SK-N-SH (cell line): Measurements from ENCODE around the gene C1QTNF4. TPM values are rescaled to one million over a fixed set of nuclear protein-coding genes. Genes with fewer than 3 reads are reported as not detected.

Experiments used
- CTCF ChIA-PET: fragments of 300-600, 350-600 bp; formaldehyde crosslinking; extraction: SDS; loops from one replicate; lab custom pipeline; 2021; lab: Yijun Ruan, JAX
- POLR2A ChIA-PET: fragments of 350-600 bp; sonication (Branson Sonifier 250); formaldehyde crosslinking; extraction: SDS; loops from one replicate; lab custom pipeline; 2020; ENCODE audit warnings: antibody characterized with exemption, inconsistent platforms; lab: Yijun Ruan, JAX
- DNase-seq: peaks from one replicate; pipeline ENCODE4 v3.0.0; 2012
- H2AFZ ChIP-seq: fragments of 200-600 bp; sonication (generic); 2 replicates; pipeline ENCODE4 v1.8.1; 2016; ENCODE audit warnings: antibody characterized with exemption, mild to moderate bottlenecking, low read depth
- H3F3A ChIP-seq: fragments of 200-600 bp; sonication (generic); replicated peaks from 2 replicates; pipeline ENCODE3; 2016; ENCODE audit warnings: antibody characterized with exemption, mild to moderate bottlenecking; ENCODE audit not compliant: insufficient read depth
- H3K27ac ChIP-seq, 2 experiments: fragments of 200-500 bp in 1 of 2; fragments of 200-600 bp in 1 of 2; sonication (Bioruptor generic) in 1 of 2; sonication (generic), shearing (Covaris generic) in 1 of 2; 2 replicates each; pipeline versions ENCODE4 v1.5.1 to v1.6.1; 2014 to 2016; ENCODE audit warnings: low read depth in 2 of 2, inconsistent platforms in 1 of 2, low read length in 1 of 2, mild to moderate bottlenecking in 1 of 2, mixed read lengths in 1 of 2
- H3K27me3 ChIP-seq: fragments of 200-600 bp; sonication (generic), shearing (Covaris generic); 2 replicates; pipeline ENCODE4 v1.6.1; 2016; ENCODE audit warnings: mixed run types; ENCODE audit not compliant: insufficient read depth
- H3K36me3 ChIP-seq, 2 experiments: fragments of 200-500 bp in 1 of 2; fragments of 200-600 bp in 1 of 2; sonication (Bioruptor generic) in 1 of 2; sonication (generic) in 1 of 2; replicated peaks in 1 of 2; 2 replicates each; pipeline versions ENCODE3 to v1.5.1; 2014 to 2016; ENCODE audit warnings: low read length in 1 of 2, mild to moderate bottlenecking in 1 of 2; ENCODE audit not compliant: insufficient read depth in 2 of 2, control insufficient read depth in 1 of 2
- H3K4me1 ChIP-seq, 2 experiments: fragments of 200-500 bp in 1 of 2; fragments of 200-600 bp in 1 of 2; sonication (Bioruptor generic) in 1 of 2; sonication (generic), shearing (Covaris generic) in 1 of 2; 2 replicates each; pipeline versions ENCODE4 v1.5.1 to v1.6.1; 2014 to 2016; ENCODE audit warnings: low read depth in 1 of 2, low read length in 1 of 2, mixed run types in 1 of 2; ENCODE audit not compliant: insufficient read depth in 2 of 2, control insufficient read depth in 1 of 2
- H3K4me2 ChIP-seq: fragments of 200-600 bp; sonication (generic), shearing (Covaris generic); 2 replicates; pipeline ENCODE4 v1.6.1; 2017; ENCODE audit warnings: mixed run types
- H3K4me3 ChIP-seq, 2 experiments: fragments of 200-500 bp in 1 of 2; fragments of 200-600 bp in 1 of 2; sonication (Bioruptor generic) in 1 of 2; sonication (generic), shearing (Covaris generic) in 1 of 2; 2 replicates each; pipeline versions ENCODE4 v1.5.1 to v1.8.1; 2014 to 2016; ENCODE audit warnings: low read depth in 2 of 2, inconsistent platforms in 1 of 2, low read length in 1 of 2, mild to moderate bottlenecking in 1 of 2, mixed read lengths in 1 of 2, moderate library complexity in 1 of 2
- H3K79me2 ChIP-seq: fragments of 200-600 bp; sonication (generic); 2 replicates; pipeline ENCODE4 v1.8.1; 2017; ENCODE audit warnings: mild to moderate bottlenecking; ENCODE audit not compliant: insufficient read depth
- H3K9ac ChIP-seq: fragments of 200-600 bp; sonication (generic); 2 replicates; pipeline ENCODE4 v1.6.1; 2017; ENCODE audit warnings: mixed run types
- H3K9me2 ChIP-seq: fragments of 200-600 bp; sonication (generic); 2 replicates; pipeline ENCODE4 v1.6.1; 2017; ENCODE audit warnings: mixed run types
- H3K9me3 ChIP-seq: fragments of 200-600 bp; sonication (generic); 2 replicates; pipeline ENCODE4 v1.6.1; 2017; ENCODE audit warnings: mixed run types, mild to moderate bottlenecking, moderate library complexity
- H4K20me1 ChIP-seq: fragments of 200-600 bp; sonication (generic); 2 replicates; pipeline ENCODE4 v1.6.1; 2017; ENCODE audit warnings: mild to moderate bottlenecking, mixed run types; ENCODE audit not compliant: insufficient read depth
- ELF1 ChIP-seq: IDR thresholded peaks from 2 replicates; pipeline ENCODE4 v1.4.0; 2012
- EP300 ChIP-seq, 2 experiments: IDR thresholded peaks; 2 replicates each; pipeline versions ENCODE4 v1.4.0 to v1.6.1; 2012; ENCODE audit warnings: borderline replicate concordance in 1 of 2, low read depth in 1 of 2, low read length in 1 of 2
- EZH2phosphoT487 ChIP-seq: fragments of 200-600 bp; sonication (generic); IDR thresholded peaks from 2 replicates; pipeline ENCODE4 v1.6.1; 2017; ENCODE audit warnings: low read depth, mixed run types, mild to moderate bottlenecking, antibody characterized with exemption, moderate library complexity, borderline replicate concordance
- FOSL2 ChIP-seq: IDR thresholded peaks from 2 replicates; pipeline ENCODE4 v1.4.0; 2012; ENCODE audit warnings: low read depth, mild to moderate bottlenecking, moderate library complexity, borderline replicate concordance
- FOXJ3 ChIP-seq: sonication (generic); formaldehyde crosslinking; IDR thresholded peaks from 2 replicates; pipeline ENCODE4 v1.5.1; 2020; ENCODE audit warnings: mild to moderate bottlenecking, missing genetic modification reagents
- FOXM1 ChIP-seq: IDR thresholded peaks from 2 replicates; pipeline ENCODE4 v1.4.0; 2012; ENCODE audit warnings: low read depth, mild to moderate bottlenecking
- GABPA ChIP-seq: IDR thresholded peaks from 2 replicates; pipeline ENCODE4 v1.4.0; 2012; ENCODE audit warnings: low read depth, mild to moderate bottlenecking
- MEF2A ChIP-seq: IDR thresholded peaks from 2 replicates; pipeline ENCODE4 v1.4.0; 2012; ENCODE audit warnings: low read depth, borderline replicate concordance
- MXI1 ChIP-seq: IDR thresholded peaks from 2 replicates; pipeline ENCODE4 v1.6.1; 2012; ENCODE audit warnings: mild to moderate bottlenecking, low read depth, low read length, improper control_type of control experiment
- NRF1 ChIP-seq: IDR thresholded peaks from 2 replicates; pipeline ENCODE4 v1.6.1; 2012; ENCODE audit warnings: low read depth, mild to moderate bottlenecking, low read length
- POLR2AphosphoS5 ChIP-seq: IDR thresholded peaks from 2 replicates; pipeline ENCODE4 v1.6.1; 2012; ENCODE audit warnings: low read depth, low read length
- RAD21 ChIP-seq: IDR thresholded peaks from 2 replicates; pipeline ENCODE4 v1.6.1; 2012; ENCODE audit warnings: mild to moderate bottlenecking, low read length
- RFX5 ChIP-seq: IDR thresholded peaks from 2 replicates; pipeline ENCODE4 v1.6.1; 2012; ENCODE audit warnings: mild to moderate bottlenecking, improper control_type of control experiment, low read length
- RXRA ChIP-seq: IDR thresholded peaks from 2 replicates; pipeline ENCODE4 v1.4.0; 2012; ENCODE audit warnings: low read depth, mild to moderate bottlenecking, borderline replicate concordance
- SIN3A ChIP-seq: IDR thresholded peaks from 2 replicates; pipeline ENCODE4 v1.6.1; 2012; ENCODE audit warnings: low read depth, mild to moderate bottlenecking, low read length, moderate library complexity, borderline replicate concordance
- SMC3 ChIP-seq: IDR thresholded peaks from 2 replicates; pipeline ENCODE4 v1.6.1; 2012; ENCODE audit warnings: low read depth, low read length, improper control_type of control experiment
- TCF12 ChIP-seq: IDR thresholded peaks from 2 replicates; pipeline ENCODE4 v1.4.0; 2012
- YY1 ChIP-seq: IDR thresholded peaks from 2 replicates; pipeline ENCODE4 v1.4.0; 2012; ENCODE audit warnings: low read depth, mild to moderate bottlenecking
- WGBS: methylation state at CpG from one replicate; pipeline ENCODE4 v1.1.6; 2017; ENCODE audit warnings: low lambda C conversion rate; 5-methylcytosine and 5-hydroxymethylcytosine counted together
- polyA plus RNA-seq, 3 experiments: library from polyadenylated mRNA; depleted of rRNA; stranded (reverse); fragments of >200 nt; gene quantifications; 2 replicates each; pipeline ENCODE4 v1.2.3, GENCODE V29; 2012
- TF ChIP-seq, protein P1 (sequence below): IDR thresholded peaks from 2 replicates; pipeline ENCODE4 v1.6.1; 2012; ENCODE audit warnings: mild to moderate bottlenecking, low read depth, low read length, moderate library complexity
- TF ChIP-seq, protein P2 (sequence below): fragments of 200-600 bp; sonication (generic); IDR thresholded peaks from 2 replicates; pipeline ENCODE4 v1.6.1; 2017; ENCODE audit warnings: antibody characterized with exemption, mild to moderate bottlenecking, moderate library complexity

Gene C1QTNF4
- polyA plus RNA-seq, 1 of the 3 experiments (the other 2 are of a cell fraction): 0.08 TPM

GRCh38 chr11:47603295-47603694 is 9.1 kb upstream of the C1QTNF4 start:
- Histone ChIP-seq H3K9ac (no peak overlapping the region), H3K4me1 (peaks cover 9 to 19% of the 10 kb centered on the region in 2 experiments; a peak in 1 of 4 replicates), H3K4me2 (no peak overlapping the region), H3K27me3 (no peaks in the 10 kb centered on the region), H3K79me2 (no peaks in the 10 kb centered on the region), H3K27ac (no peak overlapping the region), H3K36me3 (no peaks in the 10 kb centered on the region), H3K9me2 (no peaks in the 10 kb centered on the region), H3K9me3 (no peaks in the 10 kb centered on the region), H3K4me3 (no peak overlapping the region), H3F3A (no peaks in the 10 kb centered on the region), H4K20me1 (no peaks in the 10 kb centered on the region), H2AFZ (no peak overlapping the region)
- WGBS: 89% methylated on average over 4 of the region's 4 CpGs
- CTCF ChIA-PET: no interaction called here
- no peak for DNase-seq
- TF ChIP-seq FOXM1: no peak
- TF ChIP-seq POLR2AphosphoS5: no peak
- no peak for TF ChIP-seq MXI1
- no peak for TF ChIP-seq SIN3A
- TF ChIP-seq ELF1: no peak
- no peak for TF ChIP-seq SMC3
- POLR2A ChIA-PET: no interaction called here

DNA sequence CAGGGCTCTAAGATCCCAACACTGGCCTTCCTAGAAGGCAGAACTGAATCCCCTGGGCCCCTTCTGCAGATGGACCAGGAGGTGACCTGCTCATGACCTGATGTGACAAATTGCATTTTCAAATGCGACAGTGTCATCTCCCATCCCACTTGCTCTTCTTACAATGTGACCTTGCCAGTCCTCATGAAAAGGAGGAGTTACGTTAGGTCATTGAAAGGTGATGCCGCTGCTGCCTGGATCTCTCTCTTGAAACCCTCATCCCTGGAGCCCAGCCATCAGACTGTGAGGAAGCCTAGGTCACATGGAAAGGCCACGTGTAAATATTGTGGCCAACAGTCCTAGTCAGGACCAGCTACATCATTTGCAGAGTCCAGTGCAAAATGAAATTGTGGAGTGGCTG is 5.7 kb upstream of the C1QTNF4 start:
- Histone ChIP-seq H3K9me3 (no peaks in the 10 kb centered on the region), H3K4me2 (no peak overlapping the region), H3K4me1 (peaks cover 0 to 2% of the 10 kb centered on the region in 2 experiments; a peak in 1 of 4 replicates), H3K9me2 (no peaks in the 10 kb centered on the region), H3K4me3 (no peak overlapping the region), H2AFZ (no peak overlapping the region), H3K27me3 (no peaks in the 10 kb centered on the region; the same call in 1 of the 2 replicates), H4K20me1 (no peaks in the 10 kb centered on the region), H3K79me2 (no peaks in the 10 kb centered on the region), H3K9ac (no peak overlapping the region), H3K36me3 (no peaks in the 10 kb centered on the region), H3K27ac (no peak overlapping the region), H3F3A (no peaks in the 10 kb centered on the region)
- CTCF ChIA-PET: no interaction called here
- DNase-seq: no peak
- POLR2A ChIA-PET: no interaction called here
- 88% methylated on average over 3 of the region's 4 CpGs for WGBS
- TF ChIP-seq YY1: no peak
- no peak for TF ChIP-seq POLR2AphosphoS5
- no peak for TF ChIP-seq RFX5
- TF ChIP-seq FOXJ3: no peak
- no peak for TF ChIP-seq MEF2A
- TF ChIP-seq RAD21: no peak
- no peak for TF ChIP-seq TCF12

- H3K4me2 ChIP-seq: no peak overlapping the region
- peaks cover 0 to 11% of the 10 kb centered on the region in 2 experiments; a peak in 1 of 4 replicates for H3K4me1 ChIP-seq
- no peaks in the 10 kb centered on the region for H3K9me3 ChIP-seq
- POLR2A ChIA-PET: no interaction called here
- no peak for DNase-seq
- no peak overlapping the region for H2AFZ ChIP-seq
- H3F3A ChIP-seq: no peaks in the 10 kb centered on the region
- H3K4me3 ChIP-seq: no peak overlapping the region
- H3K9me2 ChIP-seq: no peaks in the 10 kb centered on the region
- CTCF ChIA-PET: interaction anchor here (0.7 to 1.2 kb wide), 3 partner anchors 11 to 43 kb away, joined by 3 to 4 read pairs (median 3); partner anchors contain the start of gene CELF1
- WGBS: 78% methylated on average over 1 of the region's 1 CpG
- H3K9ac ChIP-seq: no peak overlapping the region
- H3K36me3 ChIP-seq: no peaks in the 10 kb centered on the region
- no peaks in the 10 kb centered on the region for H3K79me2 ChIP-seq
- H4K20me1 ChIP-seq: no peaks in the 10 kb centered on the region
- no peak overlapping the region for H3K27ac ChIP-seq
- H3K27me3 ChIP-seq: peaks cover 13% of the 10 kb centered on the region; the same call in 1 of the 2 replicates
- TF ChIP-seq, protein P1, sequence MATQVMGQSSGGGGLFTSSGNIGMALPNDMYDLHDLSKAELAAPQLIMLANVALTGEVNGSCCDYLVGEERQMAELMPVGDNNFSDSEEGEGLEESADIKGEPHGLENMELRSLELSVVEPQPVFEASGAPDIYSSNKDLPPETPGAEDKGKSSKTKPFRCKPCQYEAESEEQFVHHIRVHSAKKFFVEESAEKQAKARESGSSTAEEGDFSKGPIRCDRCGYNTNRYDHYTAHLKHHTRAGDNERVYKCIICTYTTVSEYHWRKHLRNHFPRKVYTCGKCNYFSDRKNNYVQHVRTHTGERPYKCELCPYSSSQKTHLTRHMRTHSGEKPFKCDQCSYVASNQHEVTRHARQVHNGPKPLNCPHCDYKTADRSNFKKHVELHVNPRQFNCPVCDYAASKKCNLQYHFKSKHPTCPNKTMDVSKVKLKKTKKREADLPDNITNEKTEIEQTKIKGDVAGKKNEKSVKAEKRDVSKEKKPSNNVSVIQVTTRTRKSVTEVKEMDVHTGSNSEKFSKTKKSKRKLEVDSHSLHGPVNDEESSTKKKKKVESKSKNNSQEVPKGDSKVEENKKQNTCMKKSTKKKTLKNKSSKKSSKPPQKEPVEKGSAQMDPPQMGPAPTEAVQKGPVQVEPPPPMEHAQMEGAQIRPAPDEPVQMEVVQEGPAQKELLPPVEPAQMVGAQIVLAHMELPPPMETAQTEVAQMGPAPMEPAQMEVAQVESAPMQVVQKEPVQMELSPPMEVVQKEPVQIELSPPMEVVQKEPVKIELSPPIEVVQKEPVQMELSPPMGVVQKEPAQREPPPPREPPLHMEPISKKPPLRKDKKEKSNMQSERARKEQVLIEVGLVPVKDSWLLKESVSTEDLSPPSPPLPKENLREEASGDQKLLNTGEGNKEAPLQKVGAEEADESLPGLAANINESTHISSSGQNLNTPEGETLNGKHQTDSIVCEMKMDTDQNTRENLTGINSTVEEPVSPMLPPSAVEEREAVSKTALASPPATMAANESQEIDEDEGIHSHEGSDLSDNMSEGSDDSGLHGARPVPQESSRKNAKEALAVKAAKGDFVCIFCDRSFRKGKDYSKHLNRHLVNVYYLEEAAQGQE: no peak
- no peak for TF ChIP-seq ELF1
- TF ChIP-seq NRF1: no peak
- no peak for TF ChIP-seq EP300 (IDR thresholded peaks at IDR 0.05; ENCODE audit: borderline replicate concordance in 1 of 2, low read depth in 1 of 2, low read length in 1 of 2)
- TF ChIP-seq, protein P2, sequence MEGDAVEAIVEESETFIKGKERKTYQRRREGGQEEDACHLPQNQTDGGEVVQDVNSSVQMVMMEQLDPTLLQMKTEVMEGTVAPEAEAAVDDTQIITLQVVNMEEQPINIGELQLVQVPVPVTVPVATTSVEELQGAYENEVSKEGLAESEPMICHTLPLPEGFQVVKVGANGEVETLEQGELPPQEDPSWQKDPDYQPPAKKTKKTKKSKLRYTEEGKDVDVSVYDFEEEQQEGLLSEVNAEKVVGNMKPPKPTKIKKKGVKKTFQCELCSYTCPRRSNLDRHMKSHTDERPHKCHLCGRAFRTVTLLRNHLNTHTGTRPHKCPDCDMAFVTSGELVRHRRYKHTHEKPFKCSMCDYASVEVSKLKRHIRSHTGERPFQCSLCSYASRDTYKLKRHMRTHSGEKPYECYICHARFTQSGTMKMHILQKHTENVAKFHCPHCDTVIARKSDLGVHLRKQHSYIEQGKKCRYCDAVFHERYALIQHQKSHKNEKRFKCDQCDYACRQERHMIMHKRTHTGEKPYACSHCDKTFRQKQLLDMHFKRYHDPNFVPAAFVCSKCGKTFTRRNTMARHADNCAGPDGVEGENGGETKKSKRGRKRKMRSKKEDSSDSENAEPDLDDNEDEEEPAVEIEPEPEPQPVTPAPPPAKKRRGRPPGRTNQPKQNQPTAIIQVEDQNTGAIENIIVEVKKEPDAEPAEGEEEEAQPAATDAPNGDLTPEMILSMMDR: no peak
- no peak for TF ChIP-seq FOSL2
- TF ChIP-seq GABPA: no peak
- no peak for TF ChIP-seq RXRA
- TF ChIP-seq EZH2phosphoT487: no peak
These were observed 1.8 kb upstream of the C1QTNF4 start for GRCh38 chr11:47595967-47596366.
